Measurements from ENCODE around the gene PIGK. TPM values are rescaled to one million over a fixed set of nuclear protein-coding genes. Genes with fewer than 3 reads are reported as not detected.

Gene PIGK
- total and polyA plus RNA-seq, 12 donors = 5.0 to 40.7 (median 30.1) TPM

- DNase-seq (no peak), ATAC-seq (no peak)
- no peak overlapping the region for H3K4me3 ChIP-seq
- H3K36me3 ChIP-seq = peaks cover 0 to 10% (median 0%) of the 10 kb centered on the region in 9 donors
- intact Hi-C loops (cut with DNase I) = no loop called here
- H3K4me1 ChIP-seq = no peaks in the 10 kb centered on the region
- WGBS, 2 donors = 95% methylated on average over 2 of the region's 2 CpGs
- H3K27ac ChIP-seq = no peak overlapping the region
- H3K9me3 ChIP-seq = peaks cover 0 to 16% (median 0%) of the 10 kb centered on the region in 11 donors
- no peak for TF ChIP-seq CTCF (IDR thresholded peaks at IDR 0.05)
- H3K27me3 ChIP-seq = no peaks in the 10 kb centered on the region
Measured at GRCh38 chr1:77200806-77201205, 18.4 kb downstream of the PIGK start.

GRCh38 chr1:77200293-77200692, 18.9 kb downstream of the PIGK start:
- intact Hi-C loops (cut with DNase I) = no loop called here
- TF ChIP-seq CTCF (IDR thresholded peaks at IDR 0.05) = no peak

GRCh38 chr1:77197351-77197750, 21.9 kb downstream of the PIGK start:
- H3K27ac ChIP-seq = no peak overlapping the region
- H3K4me1 ChIP-seq = no peaks in the 10 kb centered on the region
- H3K4me3 ChIP-seq = no peak overlapping the region
- no peak for TF ChIP-seq CTCF (IDR thresholded peaks at IDR 0.05)
- intact Hi-C loops (cut with DNase I) = no loop called here
- no peaks in the 10 kb centered on the region for H3K27me3 ChIP-seq
- H3K9me3 ChIP-seq = no peaks in the 10 kb centered on the region
- DNase-seq (no peak), ATAC-seq (no peak)
- H3K36me3 ChIP-seq = peaks cover 0 to 8% (median 0%) of the 10 kb centered on the region in 9 donors
- 98 to 99% methylated on average over 3 of the region's 3 CpGs for WGBS, 2 donors

More at GRCh38 chr1:77200293-77200692, 18.9 kb downstream of the PIGK start:
- Histone ChIP-seq H3K4me1 (no peaks in the 10 kb centered on the region), H3K9me3 (peaks cover 0 to 16% (median 0%) of the 10 kb centered on the region in 11 donors), H3K27me3 (no peaks in the 10 kb centered on the region), H3K27ac (no peak overlapping the region), H3K4me3 (no peak overlapping the region), H3K36me3 (peaks cover 0 to 9% (median 0%) of the 10 kb centered on the region in 9 donors)
- ATAC-seq (no peak), DNase-seq (no peak)

GRCh38 chr1:77193951-77194350, 25.3 kb downstream of the PIGK start:
- no peak overlapping the region for H3K27ac ChIP-seq
- ATAC-seq = no peak
- DNase-seq = no peak

More at GRCh38 chr1:77193951-77194350, 25.3 kb downstream of the PIGK start:
- H3K36me3 ChIP-seq = peaks cover 0 to 8% (median 0%) of the 10 kb centered on the region in 9 donors
- no peak for TF ChIP-seq CTCF (IDR thresholded peaks at IDR 0.05)
- H3K9me3 ChIP-seq = no peaks in the 10 kb centered on the region
- H3K27me3 ChIP-seq = no peaks in the 10 kb centered on the region
- H3K4me3 ChIP-seq = no peak overlapping the region
- intact Hi-C loops (cut with DNase I) = no loop called here
- H3K4me1 ChIP-seq = no peaks in the 10 kb centered on the region

Measured in heart right ventricle (tissue), 16 donors.